Measurements from ENCODE around the gene TMED10. TPM values are rescaled to one million over a fixed set of nuclear protein-coding genes. Genes with fewer than 3 reads are reported as not detected.

Gene TMED10
- total RNA-seq, 2 experiments from 2014 or later = 129 to 221 TPM

GRCh38 chr14:75216427-75217006 lies 40.1 kb upstream of the TMED10 start:
- H3K4me1 ChIP-seq (ENCODE audit: insufficient read depth, low read length, poor library complexity, severe bottlenecking) = peaks cover 3% of the 10 kb centered on the region
- intact Hi-C loops (cut with micrococcal nuclease; ENCODE audit: unreplicated experiment) = no loop called here
- H2AFZ ChIP-seq (ENCODE audit: low read length) = no peak overlapping the region
- H4K20me1 ChIP-seq (ENCODE audit: insufficient read depth, low read length) = no peaks in the 10 kb centered on the region
- H3K36me3 ChIP-seq (ENCODE audit: insufficient read depth, low read length) = no peaks in the 10 kb centered on the region
- H3K27ac ChIP-seq (ENCODE audit: low read depth, low read length, poor library complexity, severe bottlenecking) = no peak overlapping the region
- ChIA-PET POLR2A (interaction anchor here (0.6 to 1.7 kb wide), 3 partner anchors 14 to 309 kb away, joined by 3 to 4 read pairs (median 3); no protein-coding TSS in a partner anchor), CTCF (ENCODE audit: unreplicated experiment) (no interaction called here)
- H3K4me2 ChIP-seq (ENCODE audit: low read length) = no peak overlapping the region
- BruUV-seq (replicated peaks) = no TSS peak
- DNase-seq (ENCODE audit: low spot score) = no peak
- no peaks in the 10 kb centered on the region for H3K9me2 ChIP-seq (ENCODE audit: insufficient read depth, low read length)
- no peak overlapping the region for H3K4me3 ChIP-seq (ENCODE audit: low read depth, low read length, poor library complexity, severe bottlenecking)
- no peaks in the 10 kb centered on the region for H3K9me3 ChIP-seq (ENCODE audit: low read length)
- TF ChIP-seq EZH2phosphoT487 (IDR thresholded peaks at IDR 0.05; ENCODE audit: borderline replicate concordance, low read depth, low read length) = no peak
- TF ChIP-seq, protein P1, sequence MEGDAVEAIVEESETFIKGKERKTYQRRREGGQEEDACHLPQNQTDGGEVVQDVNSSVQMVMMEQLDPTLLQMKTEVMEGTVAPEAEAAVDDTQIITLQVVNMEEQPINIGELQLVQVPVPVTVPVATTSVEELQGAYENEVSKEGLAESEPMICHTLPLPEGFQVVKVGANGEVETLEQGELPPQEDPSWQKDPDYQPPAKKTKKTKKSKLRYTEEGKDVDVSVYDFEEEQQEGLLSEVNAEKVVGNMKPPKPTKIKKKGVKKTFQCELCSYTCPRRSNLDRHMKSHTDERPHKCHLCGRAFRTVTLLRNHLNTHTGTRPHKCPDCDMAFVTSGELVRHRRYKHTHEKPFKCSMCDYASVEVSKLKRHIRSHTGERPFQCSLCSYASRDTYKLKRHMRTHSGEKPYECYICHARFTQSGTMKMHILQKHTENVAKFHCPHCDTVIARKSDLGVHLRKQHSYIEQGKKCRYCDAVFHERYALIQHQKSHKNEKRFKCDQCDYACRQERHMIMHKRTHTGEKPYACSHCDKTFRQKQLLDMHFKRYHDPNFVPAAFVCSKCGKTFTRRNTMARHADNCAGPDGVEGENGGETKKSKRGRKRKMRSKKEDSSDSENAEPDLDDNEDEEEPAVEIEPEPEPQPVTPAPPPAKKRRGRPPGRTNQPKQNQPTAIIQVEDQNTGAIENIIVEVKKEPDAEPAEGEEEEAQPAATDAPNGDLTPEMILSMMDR (conservative IDR thresholded peaks at IDR 0.05; ENCODE audit: low read length) = no peak
- no peaks in the 10 kb centered on the region for H3K79me2 ChIP-seq (ENCODE audit: insufficient read depth, low read depth, low read length)

GRCh38 chr14:75215520-75215919 lies 39.1 kb upstream of the TMED10 start:
- DNase-seq (ENCODE audit: low spot score) = no peak
- intact Hi-C loops (cut with micrococcal nuclease; ENCODE audit: unreplicated experiment) = no loop called here
- CTCF ChIA-PET (ENCODE audit: unreplicated experiment) = no interaction called here

GRCh38 chr14:75214558-75214957 lies 38.1 kb upstream of the TMED10 start:
- intact Hi-C loops (cut with micrococcal nuclease; ENCODE audit: unreplicated experiment) = no loop called here
- BruUV-seq (replicated peaks) = no TSS peak

More at GRCh38 chr14:75215520-75215919, 39.1 kb upstream of the TMED10 start:
- Histone ChIP-seq H4K20me1 (ENCODE audit: insufficient read depth, low read length) (no peaks in the 10 kb centered on the region), H3K4me2 (ENCODE audit: low read length) (no peak overlapping the region), H2AFZ (ENCODE audit: low read length) (no peak overlapping the region), H3K9me2 (ENCODE audit: insufficient read depth, low read length) (no peaks in the 10 kb centered on the region), H3K79me2 (ENCODE audit: insufficient read depth, low read depth, low read length) (no peaks in the 10 kb centered on the region), H3K4me3 (ENCODE audit: low read depth, low read length, poor library complexity, severe bottlenecking) (no peak overlapping the region), H3K9me3 (ENCODE audit: low read length) (no peaks in the 10 kb centered on the region), H3K36me3 (ENCODE audit: insufficient read depth, low read length) (no peaks in the 10 kb centered on the region), H3K27ac (ENCODE audit: low read depth, low read length, poor library complexity, severe bottlenecking) (no peak overlapping the region), H3K4me1 (ENCODE audit: insufficient read depth, low read length, poor library complexity, severe bottlenecking) (peaks cover 11% of the 10 kb centered on the region)
- TF ChIP-seq EZH2phosphoT487 (IDR thresholded peaks at IDR 0.05; ENCODE audit: borderline replicate concordance, low read depth, low read length) = no peak
- TF ChIP-seq, protein P1 (conservative IDR thresholded peaks at IDR 0.05; ENCODE audit: low read length) = no peak
- POLR2A ChIA-PET = no interaction called here
- BruUV-seq (replicated peaks) = no TSS peak

More at GRCh38 chr14:75214558-75214957, 38.1 kb upstream of the TMED10 start:
- TF ChIP-seq, protein P1 (conservative IDR thresholded peaks at IDR 0.05; ENCODE audit: low read length) = no peak
- no peak for TF ChIP-seq EZH2phosphoT487 (IDR thresholded peaks at IDR 0.05; ENCODE audit: borderline replicate concordance, low read depth, low read length)
- no peaks in the 10 kb centered on the region for H3K79me2 ChIP-seq (ENCODE audit: insufficient read depth, low read depth, low read length)
- no peak overlapping the region for H3K27ac ChIP-seq (ENCODE audit: low read depth, low read length, poor library complexity, severe bottlenecking)
- no peaks in the 10 kb centered on the region for H4K20me1 ChIP-seq (ENCODE audit: insufficient read depth, low read length)
- H3K36me3 ChIP-seq (ENCODE audit: insufficient read depth, low read length) = no peaks in the 10 kb centered on the region
- CTCF ChIA-PET (ENCODE audit: unreplicated experiment) = no interaction called here
- no peak for DNase-seq (ENCODE audit: low spot score)
- no peaks in the 10 kb centered on the region for H3K9me3 ChIP-seq (ENCODE audit: low read length)
- H3K4me3 ChIP-seq (ENCODE audit: low read depth, low read length, poor library complexity, severe bottlenecking) = no peak overlapping the region
- H2AFZ ChIP-seq (ENCODE audit: low read length) = no peak overlapping the region
- POLR2A ChIA-PET = no interaction called here
- no peaks in the 10 kb centered on the region for H3K9me2 ChIP-seq (ENCODE audit: insufficient read depth, low read length)
- H3K4me1 ChIP-seq (ENCODE audit: insufficient read depth, low read length, poor library complexity, severe bottlenecking) = peaks cover 11% of the 10 kb centered on the region
- H3K4me2 ChIP-seq (ENCODE audit: low read length) = no peak overlapping the region

All from OCI-LY7 (cell line).